T-helper 17 cell (primary cell): Measurements from ENCODE around the gene MFAP5. TPM values are rescaled to one million over a fixed set of nuclear protein-coding genes. Genes with fewer than 3 reads are reported as not detected.

Experiments
- ATAC-seq: fragments of 150-1000 bp; cut with Tn5 transposase; 2 replicates; pipeline ENCODE4 v1.10.0; 2021; ENCODE audit warnings: mild to moderate bottlenecking, moderate library complexity
- DNase-seq, 3 donors: peaks; one replicate each; pipeline versions ENCODE4 v3.0.0 to v3.0.0-alpha.2; 2020 to 2021
- H3K9me3 ChIP-seq: one replicate; pipeline ENCODE4 v1.7.0; 2013; ENCODE audit warnings: low read length, mild to moderate bottlenecking; ENCODE audit not compliant: control insufficient read depth, poor library complexity, severe bottlenecking
- H3K27ac Mint-ChIP-seq: one replicate; pipeline ENCODE4 v1.8.0; 2022; ENCODE audit warnings: mild to moderate bottlenecking, moderate library complexity, mixed read lengths
- H3K27me3 Mint-ChIP-seq: one replicate; pipeline ENCODE4 v1.8.0; 2022; ENCODE audit warnings: mixed read lengths
- H3K36me3 Mint-ChIP-seq: one replicate; pipeline ENCODE4 v1.8.0; 2022; ENCODE audit warnings: low read depth, mixed read lengths
- H3K4me1 Mint-ChIP-seq: one replicate; pipeline ENCODE4 v1.8.0; 2022; ENCODE audit warnings: mild to moderate bottlenecking, mixed read lengths
- H3K4me3 Mint-ChIP-seq: one replicate; pipeline ENCODE4 v1.8.0; 2022; ENCODE audit warnings: mild to moderate bottlenecking, moderate library complexity, mixed read lengths
- total RNA-seq, 4 donors: library from RNA in 2 of 4; stranded (reverse) in 2 of 4; gene quantifications; one replicate each; pipeline ENCODE4 v1.2.3 and lab custom pipeline; 2022 to 2026

MFAP5 gene
- total RNA-seq, 2 donors from 2014 or later: not detected

GRCh38 chr12:8689681-8690080 is 27.1 kb upstream of the MFAP5 start:
- DNase-seq (no peak), ATAC-seq (no peak)
- H3K9me3 ChIP-seq: no peaks in the 10 kb centered on the region
- H3K27ac Mint-ChIP-seq: no peak overlapping the region
- peaks cover 7% of the 10 kb centered on the region for H3K4me1 Mint-ChIP-seq
- H3K36me3 Mint-ChIP-seq: no peaks in the 10 kb centered on the region
- H3K4me3 Mint-ChIP-seq: no peak overlapping the region
- H3K27me3 Mint-ChIP-seq: peaks cover 5% of the 10 kb centered on the region

- ATAC-seq (no peak), DNase-seq (no peak)
- Mint-ChIP-seq H3K36me3 (no peaks in the 10 kb centered on the region), H3K27me3 (peaks cover 5% of the 10 kb centered on the region), H3K4me3 (no peak overlapping the region), H3K27ac (no peak overlapping the region), H3K4me1 (peaks cover 7% of the 10 kb centered on the region)
- H3K9me3 ChIP-seq: no peaks in the 10 kb centered on the region
Observed at GRCh38 chr12:8687846-8688601, 25.4 kb upstream of the MFAP5 start.

GRCh38 chr12:8685051-8685450 is 22.4 kb upstream of the MFAP5 start:
- H3K9me3 ChIP-seq: no peaks in the 10 kb centered on the region
- Mint-ChIP-seq H3K27ac (no peak overlapping the region), H3K36me3 (no peaks in the 10 kb centered on the region), H3K27me3 (peaks cover 20% of the 10 kb centered on the region), H3K4me3 (no peak overlapping the region), H3K4me1 (peaks cover 2% of the 10 kb centered on the region)
- no peak for DNase-seq
- ATAC-seq: no peak

DNA sequence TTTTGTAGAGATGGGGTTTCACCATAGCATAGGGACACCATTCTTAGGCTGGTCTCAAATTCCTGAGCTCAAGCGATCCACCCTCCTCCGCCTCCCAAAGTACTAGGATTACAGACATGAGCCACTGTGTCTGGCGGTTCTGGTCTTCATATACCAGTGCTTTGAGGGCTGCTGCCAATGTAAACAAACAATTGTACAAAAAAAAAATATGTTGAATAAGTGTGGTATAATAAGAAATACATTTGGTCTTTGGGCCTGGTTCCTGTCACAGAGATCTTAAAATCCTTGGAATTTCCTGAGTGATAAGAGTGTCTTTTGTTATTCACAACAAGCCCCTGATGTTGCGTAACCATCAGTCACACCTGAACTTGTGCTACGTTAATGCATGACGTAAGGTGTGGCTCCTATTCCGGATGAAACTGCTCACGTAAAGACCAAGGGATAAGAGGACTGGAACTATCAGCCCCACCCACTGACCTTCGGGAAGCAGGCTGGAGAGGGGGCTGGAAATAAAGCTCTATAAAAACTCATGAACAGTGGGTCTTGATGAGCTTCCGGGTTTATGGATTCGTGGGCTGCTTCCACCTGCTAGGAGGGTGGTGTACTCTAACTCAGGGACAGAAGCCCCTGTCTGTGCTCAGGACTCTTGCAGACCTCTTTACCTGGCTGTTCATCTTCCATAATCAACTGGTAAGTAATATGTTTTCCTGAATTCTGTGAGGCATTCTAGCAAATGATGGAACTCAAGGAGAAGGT is 18.7 kb upstream of the MFAP5 start:
- H3K9me3 ChIP-seq: no peaks in the 10 kb centered on the region
- DNase-seq: no peak
- no peaks in the 10 kb centered on the region for H3K36me3 Mint-ChIP-seq
- H3K4me3 Mint-ChIP-seq: no peak overlapping the region
- no peak overlapping the region for H3K27ac Mint-ChIP-seq
- peaks cover 4% of the 10 kb centered on the region for H3K4me1 Mint-ChIP-seq
- ATAC-seq: no peak
- peaks cover 22% of the 10 kb centered on the region for H3K27me3 Mint-ChIP-seq

- H3K27ac Mint-ChIP-seq: peak overlapping the region; percentile 27
- peaks cover 4% of the 10 kb centered on the region for H3K4me1 Mint-ChIP-seq
- no peaks in the 10 kb centered on the region for H3K36me3 Mint-ChIP-seq
- DNase-seq (no peak), ATAC-seq (no peak)
- H3K4me3 Mint-ChIP-seq: no peak overlapping the region
- no peaks in the 10 kb centered on the region for H3K9me3 ChIP-seq
- peaks cover 22% of the 10 kb centered on the region for H3K27me3 Mint-ChIP-seq
Observed at GRCh38 chr12:8680533-8680932, 17.9 kb upstream of the MFAP5 start.

DNA sequence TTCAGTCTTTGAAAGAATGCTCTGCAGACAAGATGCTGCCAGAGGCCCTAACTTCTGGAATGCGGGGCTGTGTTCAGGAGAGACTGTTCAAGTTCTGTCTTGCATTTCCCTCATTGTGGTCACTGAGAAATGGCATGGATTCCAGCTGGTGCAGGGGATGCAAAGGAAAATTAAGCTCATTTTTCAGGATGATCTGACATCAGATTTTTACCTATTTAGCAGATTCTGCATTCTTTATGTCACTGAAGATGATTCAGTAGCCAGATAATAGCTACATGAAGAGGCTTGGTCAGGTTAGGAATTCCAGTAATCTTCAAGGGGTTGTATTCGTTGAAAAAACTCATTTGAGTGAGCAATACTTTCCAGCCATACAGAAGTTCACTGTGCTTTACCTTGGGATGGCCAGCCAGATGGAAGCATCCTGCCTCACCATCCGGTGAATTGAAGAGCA is 16.1 kb upstream of the MFAP5 start:
- peaks cover 8% of the 10 kb centered on the region for H3K4me1 Mint-ChIP-seq
- ATAC-seq (no peak), DNase-seq (no peak)
- no peaks in the 10 kb centered on the region for H3K9me3 ChIP-seq
- H3K4me3 Mint-ChIP-seq: no peak overlapping the region
- peaks cover 4% of the 10 kb centered on the region for H3K36me3 Mint-ChIP-seq
- H3K27ac Mint-ChIP-seq: no peak overlapping the region
- peaks cover 22% of the 10 kb centered on the region for H3K27me3 Mint-ChIP-seq

DNA sequence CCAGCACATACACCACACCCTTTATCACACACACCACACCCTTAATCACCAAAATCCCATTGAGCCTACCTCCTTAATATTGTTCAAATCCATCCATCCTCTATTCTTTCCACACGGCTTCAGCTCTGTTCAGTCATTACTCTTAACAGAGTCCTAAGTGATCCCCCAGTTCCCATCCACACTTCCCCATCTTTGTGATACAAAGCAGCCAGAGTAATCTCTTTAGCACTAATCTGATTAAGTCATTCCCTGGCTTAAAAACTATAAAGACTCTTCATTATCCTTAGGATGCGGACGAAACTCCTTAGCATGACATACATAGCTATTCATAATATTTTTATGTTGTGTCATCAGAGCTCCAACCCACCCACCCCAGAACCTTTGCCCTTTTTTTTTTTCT is 14.7 kb upstream of the MFAP5 start:
- H3K4me1 Mint-ChIP-seq: peaks cover 8% of the 10 kb centered on the region
- H3K36me3 Mint-ChIP-seq: peaks cover 4% of the 10 kb centered on the region
- no peaks in the 10 kb centered on the region for H3K9me3 ChIP-seq
- H3K27me3 Mint-ChIP-seq: peaks cover 22% of the 10 kb centered on the region
- DNase-seq (no peak), ATAC-seq (no peak)
- H3K4me3 Mint-ChIP-seq: no peak overlapping the region
- H3K27ac Mint-ChIP-seq: no peak overlapping the region

- no peak overlapping the region for H3K4me3 Mint-ChIP-seq
- no peak overlapping the region for H3K27ac Mint-ChIP-seq
- H3K27me3 Mint-ChIP-seq: peaks cover 15% of the 10 kb centered on the region
Observed at GRCh38 chr12:8676651-8677050, 14.0 kb upstream of the MFAP5 start.

DNA sequence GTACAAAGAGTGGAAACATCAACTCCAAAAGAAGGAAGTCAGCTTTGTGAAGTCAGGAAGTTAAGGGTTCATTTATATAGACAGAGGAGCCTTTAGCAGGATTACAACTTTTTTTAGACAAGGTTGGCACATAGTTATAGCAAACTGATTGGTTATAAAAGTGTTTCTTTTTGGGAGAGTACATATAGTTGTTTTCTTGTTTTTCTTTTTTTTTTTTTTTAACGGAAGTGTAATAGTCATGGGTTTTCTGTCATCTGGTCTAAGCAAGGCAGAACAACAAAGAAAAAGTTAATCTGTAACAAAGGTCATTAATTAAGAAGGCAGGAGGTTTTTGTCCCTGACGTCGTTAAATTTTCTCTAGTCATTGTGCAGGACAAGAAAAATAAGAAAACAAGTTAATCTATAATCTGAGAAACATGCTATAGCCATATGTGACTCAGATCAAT is 13.0 kb upstream of the MFAP5 start:
- peaks cover 8% of the 10 kb centered on the region for H3K4me1 Mint-ChIP-seq
- no peaks in the 10 kb centered on the region for H3K9me3 ChIP-seq
- no peak overlapping the region for H3K27ac Mint-ChIP-seq
- peaks cover 4% of the 10 kb centered on the region for H3K36me3 Mint-ChIP-seq
- DNase-seq (no peak), ATAC-seq (no peak)
- no peak overlapping the region for H3K4me3 Mint-ChIP-seq
- H3K27me3 Mint-ChIP-seq: peaks cover 12% of the 10 kb centered on the region

More at GRCh38 chr12:8676651-8677050, 14.0 kb upstream of the MFAP5 start:
- DNase-seq: no peak
- Mint-ChIP-seq H3K4me1 (peaks cover 8% of the 10 kb centered on the region), H3K36me3 (peaks cover 4% of the 10 kb centered on the region)
- no peak for ATAC-seq
- H3K9me3 ChIP-seq: no peaks in the 10 kb centered on the region

- Mint-ChIP-seq H3K27ac (no peak overlapping the region), H3K4me1 (peaks cover 8% of the 10 kb centered on the region), H3K27me3 (no peaks in the 10 kb centered on the region), H3K4me3 (no peak overlapping the region), H3K36me3 (peaks cover 4% of the 10 kb centered on the region)
- ATAC-seq (no peak), DNase-seq (no peak)
- no peaks in the 10 kb centered on the region for H3K9me3 ChIP-seq
Observed at GRCh38 chr12:8672381-8672780, 9.8 kb upstream of the MFAP5 start.

- DNase-seq (no peak), ATAC-seq (no peak)
- peaks cover 4% of the 10 kb centered on the region for H3K36me3 Mint-ChIP-seq
- H3K4me1 Mint-ChIP-seq: no peaks in the 10 kb centered on the region
- H3K4me3 Mint-ChIP-seq: no peak overlapping the region
- no peaks in the 10 kb centered on the region for H3K9me3 ChIP-seq
- no peak overlapping the region for H3K27ac Mint-ChIP-seq
- H3K27me3 Mint-ChIP-seq: peaks cover 15% of the 10 kb centered on the region
Observed at GRCh38 chr12:8668441-8668840, 5.8 kb upstream of the MFAP5 start.

GRCh38 chr12:8667270-8667669 is 4.6 kb upstream of the MFAP5 start:
- ATAC-seq (no peak), DNase-seq (no peak)
- Mint-ChIP-seq H3K27me3 (peaks cover 15% of the 10 kb centered on the region), H3K27ac (no peak overlapping the region), H3K4me3 (no peak overlapping the region), H3K36me3 (peaks cover 4% of the 10 kb centered on the region), H3K4me1 (no peaks in the 10 kb centered on the region)
- no peaks in the 10 kb centered on the region for H3K9me3 ChIP-seq

DNA sequence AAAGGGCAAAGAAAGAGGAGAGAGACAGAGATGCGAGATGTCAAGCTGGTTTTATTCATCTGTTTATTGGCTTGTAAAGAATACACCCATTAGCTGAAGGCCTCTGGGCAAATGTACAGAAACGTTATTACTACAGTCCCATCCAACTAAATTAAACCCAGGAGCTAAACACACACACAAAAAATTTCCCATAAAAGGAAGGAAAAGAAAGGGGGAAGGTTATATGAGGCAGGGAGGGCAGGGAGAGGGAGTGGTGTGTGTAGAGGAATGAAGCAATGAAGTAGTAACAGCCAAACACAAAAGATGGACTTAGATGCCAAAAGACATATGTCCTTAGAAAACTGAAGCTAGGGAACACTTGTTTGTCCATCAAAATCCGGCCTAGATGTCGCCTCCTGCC is 3.1 kb upstream of the MFAP5 start:
- H3K9me3 ChIP-seq: no peaks in the 10 kb centered on the region
- no peak for ATAC-seq
- H3K4me3 Mint-ChIP-seq: peak overlapping the region; percentile 59
- no peak overlapping the region for H3K27ac Mint-ChIP-seq
- no peaks in the 10 kb centered on the region for H3K4me1 Mint-ChIP-seq
- H3K36me3 Mint-ChIP-seq: peaks cover 4% of the 10 kb centered on the region
- DNase-seq: no peak
- peaks cover 15% of the 10 kb centered on the region for H3K27me3 Mint-ChIP-seq
